ENCODE data around the gene ADIG. TPM values are rescaled to one million over a fixed set of nuclear protein-coding genes. Genes with fewer than 3 reads are reported as not detected.

ADIG gene
- total and polyA plus RNA-seq, 2 of the 13 experiments (the other 11 are each of a cell fraction or from before 2014, with no cell fraction given): 0.15 TPM; not detected in 1

- TF ChIP-seq KAT8 (CRISPR knock-in tag; IDR thresholded peaks at IDR 0.05) (peak; percentile 44; the same call in 1 of the 2 replicates), NR2F6 (IDR thresholded peaks at IDR 0.05) (no peak), NR2F6 (CRISPR knock-in tag; IDR thresholded peaks at IDR 0.05) (peak; percentile 20; the same call in 1 of the 2 replicates), ZNF709 (CRISPR knock-in tag; IDR thresholded peaks at IDR 0.05) (no peak), SMAD3 (CRISPR knock-in tag; IDR thresholded peaks at IDR 0.05) (peak; percentile 60; the same call in 1 of the 2 replicates), ZNF234 (CRISPR knock-in tag; conservative IDR thresholded peaks at IDR 0.05) (no peak), POGK (CRISPR knock-in tag; conservative IDR thresholded peaks at IDR 0.05) (peak; percentile 69), FOXK1 (CRISPR knock-in tag; IDR thresholded peaks at IDR 0.05; ENCODE audit: borderline replicate concordance, low read depth) (0 out of 2 replicates have a peak, but pooled peaks have one; percentile 25), MYNN (CRISPR knock-in tag; IDR thresholded peaks at IDR 0.05; ENCODE audit: low read depth) (no peak), XRCC5 (optimal IDR thresholded peaks at IDR 0.05; ENCODE audit: low read length) (peak; percentile 98), IRF2 (CRISPR knock-in tag; IDR thresholded peaks at IDR 0.05) (0 out of 2 replicates have a peak, but pooled peaks have one; percentile 49), AGO2 (optimal IDR thresholded peaks at IDR 0.05; ENCODE audit: low read depth, low read length) (no peak), ZFP36 (IDR thresholded peaks at IDR 0.05; ENCODE audit: borderline replicate concordance, low read depth, low read length, partially characterized antibody) (peak; percentile 95), DBP (CRISPR knock-in tag; IDR thresholded peaks at IDR 0.05; ENCODE audit: not compliant biosample characterization) (no peak), ZBTB8A (CRISPR knock-in tag; IDR thresholded peaks at IDR 0.05; ENCODE audit: borderline replicate concordance, low read depth) (no peak), GABPA (IDR thresholded peaks at IDR 0.05; ENCODE audit: low read depth, low read length) (no peak), GABPA (CRISPR knock-in tag; IDR thresholded peaks at IDR 0.05; ENCODE audit: low read depth) (no peak), ZNF558 (CRISPR knock-in tag; IDR thresholded peaks at IDR 0.05; ENCODE audit: borderline replicate concordance) (no peak), YEATS4 (CRISPR knock-in tag; IDR thresholded peaks at IDR 0.05; ENCODE audit: borderline replicate concordance) (no peak), ZNF124 (CRISPR knock-in tag; IDR thresholded peaks at IDR 0.05) (no peak), PPARG (CRISPR knock-in tag; conservative IDR thresholded peaks at IDR 0.05) (0 out of 2 replicates have a peak, but pooled peaks have one; percentile 29), ZNF343 (CRISPR knock-in tag; IDR thresholded peaks at IDR 0.05) (no peak), CHD4 (IDR thresholded peaks at IDR 0.05; ENCODE audit: borderline replicate concordance, low read length) (no peak), ATAD3A (CRISPR knock-in tag; IDR thresholded peaks at IDR 0.05) (no peak), MBD4 (IDR thresholded peaks at IDR 0.05; ENCODE audit: borderline replicate concordance, low read length) (no peak), AKNA (CRISPR knock-in tag; IDR thresholded peaks at IDR 0.05; ENCODE audit: borderline replicate concordance) (no peak)
Measured at GRCh38 chr20:38633577-38634093, 52.6 kb downstream of the ADIG start (continued).

All from HepG2 (cell line).